NCI-H524 (cell line): ENCODE data around the gene ZDHHC23.

Source experiments
- DNase-seq, 2 experiments: peaks; one replicate each; lab custom pipeline; 2025; lab: John Stamatoyannopoulos, UW

Gene ZDHHC23

DNA sequence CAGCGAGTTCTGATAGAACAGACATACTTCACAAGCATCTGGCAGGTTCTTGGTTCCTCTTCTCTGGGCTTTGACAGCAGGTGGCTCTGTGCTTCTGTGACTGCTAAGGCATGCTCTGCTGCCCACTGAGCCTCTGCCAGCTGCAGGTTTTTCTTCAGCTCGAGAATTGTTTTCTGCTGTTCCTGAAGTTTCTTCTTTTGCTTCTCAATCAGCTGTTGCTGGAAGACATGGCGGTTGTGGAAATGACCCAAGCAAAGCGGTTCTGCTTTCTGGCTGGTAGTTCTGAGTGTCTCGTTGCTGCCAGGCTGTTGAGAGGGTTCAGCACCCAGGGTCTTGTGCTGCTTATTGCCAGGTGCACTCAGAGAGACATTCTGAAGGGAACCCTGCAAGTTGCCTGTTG, 57.7 kb downstream of the ZDHHC23 start:
- DNase-seq = no peak

- no peak for DNase-seq
These were observed 63.4 kb downstream of the ZDHHC23 start for GRCh38 chr3:114011059-114011797.
